ENCODE data around the gene WWOX. TPM values are rescaled to one million over a fixed set of nuclear protein-coding genes. Genes with fewer than 3 reads are reported as not detected.
A peak's percentile ranks its signal among the peaks of the same experiment; 100 is the strongest.

The WWOX gene
- total RNA-seq, 1 donor from 2014 or later, result 16.1 TPM

- no peak overlapping the region for H3K4me3 Mint-ChIP-seq
- peaks cover 11% of the 10 kb centered on the region for H3K27me3 Mint-ChIP-seq
- H3K4me1 Mint-ChIP-seq, result peaks cover 10% of the 10 kb centered on the region
- no peak for DNase-seq
- peaks cover 17% of the 10 kb centered on the region for H3K9me3 Mint-ChIP-seq
- H3K36me3 Mint-ChIP-seq (ENCODE audit: low read depth), result no peaks in the 10 kb centered on the region
- H3K27ac Mint-ChIP-seq, result no peak overlapping the region
- intact Hi-C loops (cut with micrococcal nuclease), result no loop called here
These were observed 963.4 kb downstream of the WWOX start for GRCh38 chr16:79062821-79063220.

- Mint-ChIP-seq H3K4me3 (no peak overlapping the region), H3K36me3 (ENCODE audit: low read depth) (no peaks in the 10 kb centered on the region), H3K4me1 (peaks cover 18% of the 10 kb centered on the region), H3K27ac (no peak overlapping the region), H3K27me3 (peaks cover 9% of the 10 kb centered on the region), H3K9me3 (peaks cover 17% of the 10 kb centered on the region)
- no peak for DNase-seq
- intact Hi-C loops (cut with micrococcal nuclease), result no loop called here
These were observed 965.0 kb downstream of the WWOX start for GRCh38 chr16:79064256-79064972.

GRCh38 chr16:79066561-79066960 is 967.1 kb downstream of the WWOX start:
- Mint-ChIP-seq H3K9me3 (peaks cover 17% of the 10 kb centered on the region), H3K36me3 (ENCODE audit: low read depth) (no peaks in the 10 kb centered on the region), H3K27ac (no peak overlapping the region), H3K4me3 (no peak overlapping the region), H3K4me1 (peaks cover 29% of the 10 kb centered on the region), H3K27me3 (peaks cover 5% of the 10 kb centered on the region)
- intact Hi-C loops (cut with micrococcal nuclease), result no loop called here
- DNase-seq, result no peak

- Mint-ChIP-seq H3K9me3 (peaks cover 17% of the 10 kb centered on the region), H3K4me3 (no peak overlapping the region), H3K4me1 (peaks cover 34% of the 10 kb centered on the region), H3K27me3 (peaks cover 3% of the 10 kb centered on the region), H3K27ac (no peak overlapping the region), H3K36me3 (ENCODE audit: low read depth) (no peaks in the 10 kb centered on the region)
- no peak for DNase-seq
- intact Hi-C loops (cut with micrococcal nuclease), result loop anchor here (1.0 kb wide), 1 partner anchor 9 kb away; no protein-coding TSS in a partner anchor
These were observed 968.1 kb downstream of the WWOX start for GRCh38 chr16:79067600-79067999.

- Mint-ChIP-seq H3K9me3 (peaks cover 17% of the 10 kb centered on the region), H3K36me3 (ENCODE audit: low read depth) (no peaks in the 10 kb centered on the region), H3K4me3 (no peak overlapping the region), H3K4me1 (peaks cover 41% of the 10 kb centered on the region), H3K27me3 (peaks cover 3% of the 10 kb centered on the region), H3K27ac (peak overlapping the region; percentile 76)
- DNase-seq, result no peak
- intact Hi-C loops (cut with micrococcal nuclease), result loop anchor here (2.0 kb wide), 2 partner anchors 106 to 200 kb away; no protein-coding TSS in a partner anchor
These were observed 969.7 kb downstream of the WWOX start for GRCh38 chr16:79069121-79069520.

GRCh38 chr16:79069633-79070032 is 970.2 kb downstream of the WWOX start:
- H3K27me3 Mint-ChIP-seq, result peaks cover 3% of the 10 kb centered on the region
- no peak for DNase-seq
- intact Hi-C loops (cut with micrococcal nuclease), result loop anchor here (1.0 to 10.0 kb wide), 7 partner anchors 107 to 1735 kb away; partner anchors contain the start of gene CDYL2
- peak overlapping the region; percentile 76 for H3K27ac Mint-ChIP-seq
- H3K4me1 Mint-ChIP-seq, result peaks cover 40% of the 10 kb centered on the region
- H3K4me3 Mint-ChIP-seq, result no peak overlapping the region
- peaks cover 12% of the 10 kb centered on the region for H3K9me3 Mint-ChIP-seq
- H3K36me3 Mint-ChIP-seq (ENCODE audit: low read depth), result no peaks in the 10 kb centered on the region

- no peaks in the 10 kb centered on the region for H3K36me3 Mint-ChIP-seq (ENCODE audit: low read depth)
- no peak overlapping the region for H3K4me3 Mint-ChIP-seq
- no peak overlapping the region for H3K27ac Mint-ChIP-seq
- H3K4me1 Mint-ChIP-seq, result peaks cover 56% of the 10 kb centered on the region
- no peaks in the 10 kb centered on the region for H3K9me3 Mint-ChIP-seq
- intact Hi-C loops (cut with micrococcal nuclease), result loop anchor here (10.0 kb wide), 4 partner anchors 383 to 1733 kb away; partner anchors contain the start of gene CDYL2
- no peaks in the 10 kb centered on the region for H3K27me3 Mint-ChIP-seq
- no peak for DNase-seq
These were observed 972.0 kb downstream of the WWOX start for GRCh38 chr16:79071424-79071823.

- peaks cover 62% of the 10 kb centered on the region for H3K4me1 Mint-ChIP-seq
These were observed 973.1 kb downstream of the WWOX start for GRCh38 chr16:79072517-79072916.

GRCh38 chr16:79073566-79073965 is 974.1 kb downstream of the WWOX start:
- peaks cover 65% of the 10 kb centered on the region for H3K4me1 Mint-ChIP-seq
- intact Hi-C loops (cut with micrococcal nuclease), result loop anchor here (10.0 kb wide), 4 partner anchors 381 to 1731 kb away; partner anchors contain the start of gene CDYL2

More at GRCh38 chr16:79072517-79072916, 973.1 kb downstream of the WWOX start:
- Mint-ChIP-seq H3K27ac (no peak overlapping the region), H3K9me3 (no peaks in the 10 kb centered on the region), H3K27me3 (no peaks in the 10 kb centered on the region), H3K4me3 (no peak overlapping the region), H3K36me3 (ENCODE audit: low read depth) (no peaks in the 10 kb centered on the region)
- no peak for DNase-seq
- intact Hi-C loops (cut with micrococcal nuclease), result loop anchor here (10.0 kb wide), 4 partner anchors 382 to 1732 kb away; partner anchors contain the start of gene CDYL2

GRCh38 chr16:79074541-79074940 is 975.1 kb downstream of the WWOX start:
- peak overlapping the region; percentile 31 for H3K27ac Mint-ChIP-seq
- DNase-seq, result no peak
- no peaks in the 10 kb centered on the region for H3K36me3 Mint-ChIP-seq (ENCODE audit: low read depth)
- no peaks in the 10 kb centered on the region for H3K27me3 Mint-ChIP-seq
- peak overlapping the region; percentile 8 for H3K4me3 Mint-ChIP-seq
- H3K9me3 Mint-ChIP-seq, result no peaks in the 10 kb centered on the region
- H3K4me1 Mint-ChIP-seq, result peaks cover 67% of the 10 kb centered on the region
- intact Hi-C loops (cut with micrococcal nuclease), result loop anchor here (10.0 kb wide), 4 partner anchors 380 to 1730 kb away; partner anchors contain the start of gene CDYL2

More at GRCh38 chr16:79073566-79073965, 974.1 kb downstream of the WWOX start:
- no peak for DNase-seq
- Mint-ChIP-seq H3K9me3 (no peaks in the 10 kb centered on the region), H3K27ac (peak overlapping the region; percentile 69), H3K27me3 (no peaks in the 10 kb centered on the region), H3K4me3 (peak overlapping the region; percentile 63), H3K36me3 (ENCODE audit: low read depth) (no peaks in the 10 kb centered on the region)

GRCh38 chr16:79074951-79075350 is 975.5 kb downstream of the WWOX start:
- Mint-ChIP-seq H3K27me3 (no peaks in the 10 kb centered on the region), H3K4me3 (peak overlapping the region; percentile 2), H3K4me1 (peaks cover 66% of the 10 kb centered on the region), H3K36me3 (ENCODE audit: low read depth) (no peaks in the 10 kb centered on the region), H3K9me3 (no peaks in the 10 kb centered on the region), H3K27ac (peak overlapping the region; percentile 77)
- DNase-seq, result no peak
- intact Hi-C loops (cut with micrococcal nuclease), result loop anchor here (5.0 to 10.0 kb wide), 6 partner anchors 82 to 1730 kb away; partner anchors contain the start of gene CDYL2

- H3K4me3 Mint-ChIP-seq, result peak overlapping the region; percentile 59
These were observed 976.8 kb downstream of the WWOX start for GRCh38 chr16:79076047-79076767.

GRCh38 chr16:79077346-79077745 is 977.9 kb downstream of the WWOX start:
- Mint-ChIP-seq H3K36me3 (ENCODE audit: low read depth) (no peaks in the 10 kb centered on the region), H3K4me1 (peaks cover 65% of the 10 kb centered on the region), H3K27ac (no peak overlapping the region), H3K4me3 (no peak overlapping the region), H3K27me3 (no peaks in the 10 kb centered on the region), H3K9me3 (peaks cover under 1% of the 10 kb centered on the region)
- intact Hi-C loops (cut with micrococcal nuclease), result loop anchor here (2.0 to 10.0 kb wide), 8 partner anchors 80 to 1727 kb away; partner anchors contain the start of genes CDYL2 and MAF
- DNase-seq, result no peak

More at GRCh38 chr16:79076047-79076767, 976.8 kb downstream of the WWOX start:
- Mint-ChIP-seq H3K27me3 (no peaks in the 10 kb centered on the region), H3K27ac (peak overlapping the region; percentile 94), H3K36me3 (ENCODE audit: low read depth) (no peaks in the 10 kb centered on the region), H3K9me3 (no peaks in the 10 kb centered on the region), H3K4me1 (peaks cover 61% of the 10 kb centered on the region)
- intact Hi-C loops (cut with micrococcal nuclease), result loop anchor here (1.0 to 10.0 kb wide), 16 partner anchors 9 to 1729 kb away; partner anchors contain the start of genes CDYL2 and MAF
- DNase-seq, result peak; percentile 70
